ENCODE measurements around the gene NGF.

Gene NGF

GRCh38 chr1:115278211-115278610, 59.8 kb downstream of the NGF start:
- DNase-seq: no peak

- no peak for DNase-seq
Measured at GRCh38 chr1:115277276-115277675, 60.8 kb downstream of the NGF start.

GRCh38 chr1:115275216-115275615, 62.8 kb downstream of the NGF start:
- DNase-seq: no peak

- DNase-seq: no peak
Measured at GRCh38 chr1:115274467-115274866, 63.6 kb downstream of the NGF start.

- no peak for DNase-seq
Measured at GRCh38 chr1:115266729-115267421, 71.2 kb downstream of the NGF start.

- DNase-seq: no peak
Measured at GRCh38 chr1:115265099-115265498, 73.0 kb downstream of the NGF start.

- DNase-seq: no peak
Measured at GRCh38 chr1:115262886-115263285, 75.2 kb downstream of the NGF start.

GRCh38 chr1:115261496-115261895, 76.6 kb downstream of the NGF start:
- DNase-seq: no peak

GRCh38 chr1:115258302-115258866, 79.7 kb downstream of the NGF start:
- DNase-seq: no peak

GRCh38 chr1:115257591-115257990, 80.5 kb downstream of the NGF start:
- DNase-seq: no peak

- DNase-seq: no peak
Measured at GRCh38 chr1:115255154-115255553, 82.9 kb downstream of the NGF start.

GRCh38 chr1:115252585-115252984, 85.5 kb downstream of the NGF start:
- no peak for DNase-seq

- DNase-seq: no peak
Measured at GRCh38 chr1:115251856-115252255, 86.2 kb downstream of the NGF start.

GRCh38 chr1:115251340-115251748, 86.7 kb downstream of the NGF start:
- no peak for DNase-seq

- no peak for DNase-seq
Measured at GRCh38 chr1:115246526-115246925, 91.5 kb downstream of the NGF start.

GRCh38 chr1:115245227-115245626, 92.8 kb downstream of the NGF start:
- no peak for DNase-seq

GRCh38 chr1:115242543-115242942, 95.5 kb downstream of the NGF start:
- DNase-seq: no peak

- no peak for DNase-seq
Measured at GRCh38 chr1:115241309-115241708, 96.7 kb downstream of the NGF start.

- DNase-seq: no peak
Measured at GRCh38 chr1:115240297-115240696, 97.8 kb downstream of the NGF start.

GRCh38 chr1:115239426-115239825, 98.6 kb downstream of the NGF start:
- no peak for DNase-seq

- no peak for DNase-seq
Measured at GRCh38 chr1:115239148-115239422, 99.0 kb downstream of the NGF start.

- DNase-seq: no peak
Measured at GRCh38 chr1:115238336-115239147, 99.5 kb downstream of the NGF start.

- DNase-seq: no peak
Measured at GRCh38 chr1:115237507-115237906, 100.5 kb downstream of the NGF start.

- no peak for DNase-seq
Measured at GRCh38 chr1:115237023-115237422, 101.0 kb downstream of the NGF start.

Measured in stimulated activated CD4-positive, alpha-beta T cell treated with anti-CD3 and anti-CD28 coated beads, Interleukin-4, amount 100 ng/mL, for 4 hours (primary cell).